Measurements from ENCODE around the gene NHS. TPM values are rescaled to one million over a fixed set of nuclear protein-coding genes. Genes with fewer than 3 reads are reported as not detected.

The NHS gene
- total RNA-seq, 4 donors from 2014 or later: 5.0 to 8.7 (median 6.2) TPM

- Histone ChIP-seq H3K4me3 (no peak overlapping the region), H3K27me3 (peaks cover 0 to 6% (median 0%) of the 10 kb centered on the region in 4 donors), H3K9me3 (no peaks in the 10 kb centered on the region), H3K4me1 (peaks cover 0 to 42% (median 23%) of the 10 kb centered on the region in 4 donors), H3K27ac (replicated peaks in 1 of 4) (peak overlapping the region; percentile 20 to 67 (median 44)), H3K36me3 (no peaks in the 10 kb centered on the region)
- TF ChIP-seq EP300 (IDR thresholded peaks at IDR 0.05): no peak
- peak; percentile 32 to 43 for TF ChIP-seq POLR2AphosphoS5 (IDR thresholded peaks at IDR 0.05)
- 39% methylated on average over 6 of the region's 6 CpGs for WGBS
- intact Hi-C loops (cut with DNase I): loop anchor here (10.0 kb wide), 1 partner anchor 206 kb away; the partner anchor contains the start of gene NHS
- DNase-seq (ENCODE audit: extremely low spot score): no peak
Observed at GRCh38 chrX:17580539-17581152, 205.6 kb downstream of the NHS start.

- Histone ChIP-seq H3K27me3 (peaks cover 0 to 6% (median 0%) of the 10 kb centered on the region in 4 donors), H3K4me1 (peaks cover 0 to 42% (median 23%) of the 10 kb centered on the region in 4 donors), H3K36me3 (no peaks in the 10 kb centered on the region), H3K27ac (replicated peaks in 1 of 4) (peak overlapping the region; percentile 20 to 67 (median 44)), H3K4me3 (no peak overlapping the region), H3K9me3 (no peaks in the 10 kb centered on the region)
- WGBS: 45% methylated on average over 5 of the region's 5 CpGs
- TF ChIP-seq CTCF (IDR thresholded peaks at IDR 0.05) (no peak), POLR2A (IDR thresholded peaks at IDR 0.05; ENCODE audit: low read depth) (no peak), POLR2AphosphoS5 (IDR thresholded peaks at IDR 0.05) (no peak), EP300 (IDR thresholded peaks at IDR 0.05) (no peak)
- no peak for DNase-seq (ENCODE audit: extremely low spot score)
- intact Hi-C loops (cut with DNase I): loop anchor here (10.0 kb wide), 1 partner anchor 207 kb away; the partner anchor contains the start of gene NHS
Observed at GRCh38 chrX:17581641-17582040, 206.6 kb downstream of the NHS start.

GRCh38 chrX:17584248-17584681 is 209.3 kb downstream of the NHS start:
- Histone ChIP-seq H3K4me1 (peaks cover 0 to 40% (median 22%) of the 10 kb centered on the region in 4 donors), H3K9me3 (no peaks in the 10 kb centered on the region), H3K36me3 (no peaks in the 10 kb centered on the region), H3K27me3 (peaks cover 0 to 6% (median 0%) of the 10 kb centered on the region in 4 donors), H3K27ac (replicated peaks in 1 of 4) (no peak overlapping the region), H3K4me3 (no peak overlapping the region)
- WGBS: 39% methylated on average over 4 of the region's 4 CpGs
- DNase-seq (ENCODE audit: extremely low spot score): no peak
- intact Hi-C loops (cut with DNase I): loop anchor here (10.0 kb wide), 1 partner anchor 209 kb away; the partner anchor contains the start of gene NHS
- TF ChIP-seq EP300 (IDR thresholded peaks at IDR 0.05) (no peak), CTCF (IDR thresholded peaks at IDR 0.05) (no peak), POLR2A (IDR thresholded peaks at IDR 0.05; ENCODE audit: low read depth) (no peak), POLR2AphosphoS5 (IDR thresholded peaks at IDR 0.05) (no peak)

DNA sequence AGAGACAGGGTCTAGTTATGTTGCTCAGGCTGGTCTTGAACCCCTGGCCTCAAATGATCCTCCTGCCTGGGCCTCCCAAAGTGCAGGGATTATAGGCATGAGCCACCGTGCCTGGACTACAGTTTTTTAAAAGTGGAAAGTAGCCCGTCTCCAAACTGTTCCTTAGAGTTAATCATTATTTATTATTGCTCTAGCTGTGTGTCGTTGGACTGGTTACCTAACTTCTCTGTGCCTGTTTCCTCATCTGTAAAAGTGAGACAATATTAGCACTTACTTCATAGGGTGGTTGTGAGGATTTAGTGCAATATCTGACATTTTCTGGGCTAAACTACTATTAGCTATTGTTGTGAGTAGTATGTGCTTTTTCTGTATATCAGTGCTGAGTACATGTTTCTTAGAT is 210.0 kb downstream of the NHS start:
- Histone ChIP-seq H3K27me3 (peaks cover 0 to 6% (median 0%) of the 10 kb centered on the region in 4 donors), H3K4me1 (peaks cover 0 to 32% (median 21%) of the 10 kb centered on the region in 4 donors), H3K9me3 (no peaks in the 10 kb centered on the region), H3K36me3 (no peaks in the 10 kb centered on the region), H3K27ac (replicated peaks in 1 of 4) (no peak overlapping the region), H3K4me3 (no peak overlapping the region)
- TF ChIP-seq CTCF (IDR thresholded peaks at IDR 0.05): no peak
- WGBS: 80% methylated on average over 3 of the region's 3 CpGs
- intact Hi-C loops (cut with DNase I): loop anchor here (10.0 kb wide), 1 partner anchor 210 kb away; the partner anchor contains the start of gene NHS
- no peak for DNase-seq (ENCODE audit: extremely low spot score)

DNA sequence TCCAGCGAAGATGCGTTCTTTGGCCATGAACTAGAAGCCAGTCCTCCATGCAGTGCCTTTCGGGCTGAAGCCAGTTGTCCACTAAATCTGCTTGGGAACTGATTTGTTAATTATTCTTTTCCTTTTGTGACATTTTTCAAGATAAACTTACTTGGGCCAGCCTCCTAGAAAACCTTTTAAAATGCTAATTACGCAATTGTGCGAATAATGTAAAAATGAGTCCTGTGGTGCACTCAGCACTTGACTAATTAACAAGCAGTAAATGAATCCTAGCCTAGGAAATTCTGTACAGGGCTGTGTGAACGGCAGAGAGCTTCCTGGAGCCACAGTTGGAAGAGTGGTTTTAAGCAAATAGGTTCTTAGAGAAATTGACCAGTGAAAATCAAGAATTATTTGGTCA is 212.4 kb downstream of the NHS start:
- Histone ChIP-seq H3K36me3 (no peaks in the 10 kb centered on the region), H3K4me3 (no peak overlapping the region), H3K9me3 (no peaks in the 10 kb centered on the region), H3K27ac (replicated peaks in 1 of 4) (no peak overlapping the region), H3K27me3 (no peaks in the 10 kb centered on the region), H3K4me1 (peaks cover 0 to 24% (median 17%) of the 10 kb centered on the region in 4 donors)
- TF ChIP-seq CTCF (IDR thresholded peaks at IDR 0.05) (no peak), EP300 (IDR thresholded peaks at IDR 0.05) (no peak), POLR2A (IDR thresholded peaks at IDR 0.05; ENCODE audit: low read depth) (no peak), POLR2AphosphoS5 (IDR thresholded peaks at IDR 0.05) (no peak)
- WGBS: 74% methylated on average over 6 of the region's 6 CpGs
- DNase-seq (ENCODE audit: extremely low spot score): no peak
- intact Hi-C loops (cut with DNase I): loop anchor here (10.0 kb wide), 1 partner anchor 213 kb away; the partner anchor contains the start of gene NHS

All from esophagus muscularis mucosa (tissue), 4 donors.